Activated naive CD8-positive, alpha-beta T cell treated with anti-CD3 and anti-CD28 coated beads, Interleukin-2, amount 50 U/mL, for 16 hours (primary cell): ENCODE results near the gene UNC13D.
A peak's percentile ranks its signal among the peaks of the same experiment; 100 is the strongest.

Source experiments
- DNase-seq: peaks from one replicate; pipeline ENCODE4 v3.0.0-alpha.2; 2020; ENCODE audit warnings: low read depth, low spot score

The UNC13D gene

DNA sequence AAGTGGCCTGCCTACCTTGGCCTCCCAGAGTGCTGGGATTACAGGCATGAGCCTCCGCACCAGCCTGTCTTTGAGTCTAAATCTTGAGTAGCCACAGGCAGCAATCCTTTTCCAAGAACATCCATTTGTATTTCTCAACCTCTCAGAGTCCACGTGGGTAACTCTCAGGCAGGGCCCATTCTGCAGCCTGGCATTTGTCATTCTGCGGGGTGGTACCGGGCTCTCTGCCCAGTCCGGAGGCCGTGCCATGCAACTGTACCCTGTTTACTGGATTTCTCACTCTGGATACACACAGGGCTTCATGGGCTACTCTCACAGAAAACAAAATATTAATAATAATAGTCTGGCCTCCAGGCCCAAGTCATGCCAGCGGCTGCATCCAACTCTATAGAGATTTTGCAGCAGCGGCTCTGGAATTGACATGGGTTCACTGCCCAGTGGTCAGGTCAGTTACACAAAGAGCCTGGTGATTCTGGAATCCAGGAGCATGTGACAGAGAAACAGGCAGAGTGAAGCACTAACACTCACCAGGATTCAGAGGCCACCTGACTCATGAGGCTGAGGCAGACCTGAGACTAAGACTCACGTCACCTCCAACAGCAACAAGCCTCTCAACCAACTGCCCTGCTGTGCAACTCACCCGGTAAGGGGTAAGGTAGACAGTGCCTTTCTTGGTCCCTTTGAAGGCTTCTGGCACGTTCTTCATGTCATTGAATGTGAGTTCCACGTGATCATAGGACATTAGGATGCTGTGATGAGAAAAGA is 6.9 kb upstream of the UNC13D start:
- DNase-seq, result no peak

DNA sequence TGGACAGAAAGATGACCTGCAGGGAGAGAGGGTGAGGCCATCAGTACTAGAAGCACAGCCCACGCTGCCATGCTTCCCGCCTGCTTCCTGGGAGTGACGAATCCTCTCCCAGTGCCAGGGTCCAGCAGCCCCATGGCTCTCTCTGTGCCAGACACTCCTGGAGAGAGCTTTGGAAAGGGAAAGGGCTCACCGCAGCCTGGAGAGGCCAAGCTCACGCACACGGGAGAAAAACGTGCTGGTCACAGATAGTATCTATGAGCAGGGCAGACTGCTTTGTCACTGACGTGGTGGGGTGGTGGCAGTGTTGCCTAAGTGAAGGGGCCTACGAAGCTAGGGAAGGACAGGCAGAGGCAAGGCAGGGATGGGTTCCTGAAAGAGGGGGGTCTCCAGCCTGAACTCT is 5.5 kb upstream of the UNC13D start:
- no peak for DNase-seq

DNA sequence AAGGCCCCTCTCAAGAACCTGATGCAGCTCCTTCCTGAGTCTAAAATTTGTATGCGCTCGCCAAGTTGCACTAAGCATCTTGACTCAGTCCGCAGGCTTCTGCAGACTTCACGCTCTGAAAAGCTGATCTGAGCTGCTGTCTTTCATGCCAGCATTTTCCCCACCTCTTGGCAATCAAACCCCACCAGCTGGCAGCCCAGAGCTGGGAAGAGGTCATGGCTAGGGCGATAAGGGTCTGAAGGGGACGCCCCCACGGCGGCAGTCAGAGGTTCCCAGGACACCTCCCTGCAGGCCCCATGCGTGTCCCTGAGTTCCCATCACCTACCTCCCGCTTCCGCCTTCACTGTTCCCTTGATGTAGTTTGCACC is 5.1 kb upstream of the UNC13D start:
- no peak for DNase-seq

DNA sequence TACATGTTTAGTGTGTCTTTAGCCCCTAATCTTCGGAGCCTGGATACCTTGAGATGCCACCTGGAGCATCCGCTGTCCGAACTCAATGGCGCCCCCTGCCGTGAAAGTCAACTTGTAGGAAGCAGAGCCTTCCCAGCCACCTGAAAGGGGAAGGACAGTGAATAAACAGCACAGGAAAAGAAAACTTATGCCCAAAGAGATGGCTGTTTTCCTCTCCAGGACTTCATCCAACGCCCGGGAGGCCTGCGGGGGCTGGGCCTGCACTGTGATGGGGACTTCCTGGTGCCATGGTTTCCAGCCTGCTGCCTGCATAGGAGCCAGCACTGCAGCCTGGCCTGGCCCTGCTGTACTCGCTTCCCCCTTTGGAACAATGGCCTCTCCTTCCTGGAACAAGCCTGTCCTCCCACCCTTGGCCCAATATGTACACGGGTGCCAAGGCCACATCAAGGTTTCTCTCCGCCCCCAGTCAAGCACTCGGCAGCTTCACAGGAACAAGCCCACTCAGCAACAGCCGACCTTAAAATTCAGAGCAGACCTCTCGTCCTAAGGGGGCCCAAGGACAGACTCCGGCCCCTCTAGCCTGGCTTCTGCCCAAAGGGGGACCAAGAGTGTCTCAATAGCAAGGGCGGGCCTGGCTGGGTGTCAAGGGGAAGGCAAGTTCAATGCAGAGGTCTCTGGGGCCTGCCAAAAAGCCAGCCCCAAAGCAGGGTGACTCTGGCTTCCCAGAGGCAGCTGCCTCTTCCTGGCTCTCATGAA is 4.5 kb upstream of the UNC13D start:
- peak; percentile 71 for DNase-seq

DNA sequence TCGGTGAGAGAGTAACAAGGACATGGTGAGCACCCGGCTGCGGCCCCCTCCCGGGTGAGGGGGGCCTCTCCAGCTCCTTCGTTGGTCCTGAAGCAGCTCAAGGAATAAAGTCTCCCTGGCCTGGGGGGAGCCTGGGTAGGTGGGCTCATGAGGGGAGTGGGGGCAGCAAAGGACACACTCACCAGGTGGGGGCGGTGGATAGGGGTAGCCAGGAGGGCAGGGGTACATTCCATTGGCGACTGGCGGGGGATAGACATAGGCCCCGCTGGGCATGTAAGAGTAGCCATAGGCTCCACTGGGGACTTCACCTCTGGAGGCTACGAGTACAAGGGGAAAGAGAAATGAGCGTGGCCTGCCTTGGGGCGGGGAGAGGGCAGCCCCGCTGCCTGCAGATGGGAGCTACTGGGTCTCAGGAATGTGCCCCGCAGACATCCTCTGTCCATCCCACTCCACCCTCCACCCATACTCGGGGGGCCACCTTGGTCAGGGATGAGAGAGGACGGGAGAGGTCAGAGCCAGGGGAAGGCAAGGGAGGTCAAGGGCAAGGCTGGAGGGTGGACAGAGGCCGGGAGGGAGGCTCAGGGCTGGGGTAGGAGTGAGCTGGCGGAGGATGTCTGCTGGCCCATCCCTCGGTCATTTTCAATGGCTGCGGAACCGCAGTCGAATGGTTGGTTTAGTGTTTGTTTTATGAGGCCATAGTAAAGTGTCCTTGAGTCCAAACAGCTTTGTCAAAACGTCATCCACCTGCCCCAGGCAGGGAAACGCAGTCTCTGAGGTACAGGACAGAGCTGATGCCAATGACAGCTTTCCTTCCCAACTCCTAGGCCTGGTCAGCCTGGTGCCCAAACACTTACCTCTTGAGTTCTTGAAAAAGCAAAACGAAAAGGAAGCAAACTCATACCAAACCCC is 3.7 kb upstream of the UNC13D start:
- no peak for DNase-seq

DNA sequence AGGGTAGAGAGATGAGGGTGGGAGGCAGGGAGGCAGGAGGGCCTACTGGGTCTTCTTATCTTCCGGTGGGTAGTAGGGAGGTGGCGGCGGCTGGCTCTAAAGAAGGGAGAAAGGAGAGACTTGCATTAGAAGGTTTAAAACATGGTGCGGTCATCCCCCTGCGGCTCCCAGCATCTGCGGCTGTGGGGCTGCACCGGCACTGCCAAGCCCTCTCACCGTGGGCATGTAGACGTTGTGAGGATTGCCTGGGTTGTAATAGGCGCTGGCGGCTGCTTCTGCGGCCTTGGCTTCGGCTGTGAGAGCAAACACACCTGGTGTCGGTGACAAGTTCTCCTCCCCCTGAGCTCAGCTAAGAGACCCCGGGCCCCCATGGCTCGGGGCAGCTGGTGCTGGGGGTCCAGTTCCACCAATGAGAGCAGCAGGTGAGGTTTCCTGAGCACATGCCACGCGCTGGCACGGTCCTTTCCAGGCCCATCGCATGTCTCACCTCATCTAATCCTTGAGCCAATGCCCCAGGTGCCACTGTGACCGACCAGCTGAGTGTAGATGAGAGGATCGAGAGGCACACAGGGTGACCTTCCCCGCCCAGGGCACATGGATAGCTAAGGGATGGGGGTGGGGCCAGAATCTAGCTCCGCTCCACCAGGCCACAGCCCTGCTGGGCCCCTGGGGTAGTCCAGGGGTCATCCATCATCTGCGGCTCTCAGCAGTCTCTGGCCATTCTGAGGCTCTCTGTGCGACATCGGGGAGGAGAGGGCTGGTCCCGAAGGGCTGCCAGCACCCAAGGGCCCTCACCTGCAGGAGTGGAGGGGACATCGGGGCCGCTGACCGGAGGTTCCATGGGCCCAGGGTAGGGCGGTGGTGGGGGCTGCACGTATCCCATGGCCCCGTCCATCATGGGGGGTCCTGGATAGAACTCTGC is 2.7 kb upstream of the UNC13D start:
- DNase-seq, result no peak

DNA sequence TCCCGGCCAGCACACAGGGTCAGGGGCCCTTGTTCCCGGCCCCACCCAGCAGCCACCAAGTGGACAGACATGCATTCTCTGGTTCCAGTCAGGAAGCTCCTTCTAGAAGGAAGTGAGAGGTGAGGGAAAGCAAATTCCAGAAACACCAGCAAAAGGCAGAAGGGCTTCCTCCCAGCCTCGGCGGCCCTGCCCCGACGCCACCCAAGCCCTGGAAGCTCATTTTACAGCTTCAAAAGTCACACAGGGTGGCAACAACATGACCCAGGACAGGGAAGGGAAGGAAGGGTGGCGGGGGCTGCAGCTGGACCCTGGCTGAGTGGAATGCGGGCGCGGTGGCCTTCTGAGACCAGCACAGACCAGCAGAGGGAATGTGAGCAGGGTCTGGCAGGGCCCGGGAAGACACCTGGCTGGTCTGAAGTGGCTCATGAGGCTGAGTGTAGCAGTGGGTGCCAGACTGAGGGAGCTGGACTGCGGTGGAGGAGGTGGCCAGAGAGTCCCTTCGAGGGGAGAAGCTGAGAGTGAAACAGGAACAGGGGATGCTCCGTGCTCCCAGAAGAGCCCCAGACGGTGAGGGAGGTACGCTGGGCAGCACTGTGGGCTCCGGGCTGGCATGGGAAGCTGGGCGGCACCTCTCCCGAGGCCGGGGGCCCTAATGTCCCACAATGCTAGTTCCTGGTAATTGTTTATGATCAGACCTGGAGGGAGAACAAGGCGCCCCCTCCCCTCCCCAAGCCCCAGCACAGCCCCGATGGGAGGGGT is 1.9 kb upstream of the UNC13D start:
- DNase-seq, result no peak

DNA sequence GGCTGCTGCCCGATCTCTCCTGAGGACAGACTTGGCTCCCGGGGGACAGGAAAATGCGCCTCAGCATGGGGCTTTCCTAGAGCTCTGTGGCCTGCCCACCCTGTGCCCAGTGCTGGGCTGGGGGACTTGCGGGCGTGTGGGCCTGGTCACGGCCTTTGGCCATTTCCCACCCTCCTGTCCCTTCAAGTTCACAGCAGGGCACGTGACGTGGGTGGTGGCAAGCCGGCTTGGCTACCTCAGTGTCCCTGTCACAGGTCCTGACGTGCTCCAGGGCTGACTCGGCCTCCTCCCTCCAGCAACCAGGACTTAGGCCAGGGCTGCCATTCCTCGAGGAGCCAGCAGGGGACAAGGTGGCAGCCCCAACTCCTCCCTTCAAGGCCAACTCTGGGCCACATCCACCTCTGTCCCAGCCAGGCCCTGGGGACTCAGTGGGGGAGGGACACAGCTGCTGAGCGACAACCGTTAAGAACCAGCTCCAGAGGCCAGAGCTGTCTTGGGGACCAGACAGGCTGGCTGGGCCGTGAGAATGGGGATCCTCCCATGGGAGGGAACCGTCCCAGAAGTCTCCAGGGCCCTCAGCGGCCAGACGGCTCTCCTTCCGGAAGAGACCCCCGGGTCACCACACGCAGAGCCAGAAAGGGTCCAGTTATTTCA is 981 bp upstream of the UNC13D start:
- no peak for DNase-seq

DNA sequence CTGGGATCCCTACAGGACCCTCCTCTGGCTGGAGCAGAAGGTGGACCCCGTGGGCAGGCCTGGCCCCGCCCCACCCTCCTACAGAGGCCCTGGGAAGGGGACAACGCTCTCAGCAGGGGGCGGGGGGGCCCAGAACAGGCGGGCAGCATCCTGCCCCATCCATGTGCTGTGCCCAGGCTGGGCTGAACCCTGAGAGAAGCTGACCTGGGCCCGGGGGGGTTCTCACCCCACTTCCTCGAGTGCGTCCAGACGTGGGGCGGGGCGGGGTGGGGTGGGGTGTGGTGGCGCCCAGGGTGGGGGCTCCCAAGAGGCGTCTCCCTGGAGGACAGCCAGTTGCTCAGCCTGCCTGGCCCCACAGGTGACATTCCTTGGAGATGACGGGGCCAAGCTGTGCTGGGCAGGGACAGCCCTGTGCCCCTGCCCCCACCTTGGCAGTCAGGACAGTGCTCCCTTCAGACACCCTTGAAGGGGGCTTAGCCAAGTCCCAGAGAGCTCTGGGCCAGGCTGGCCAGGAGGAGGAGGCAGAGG is 390 bp upstream of the UNC13D start:
- no peak for DNase-seq

DNA sequence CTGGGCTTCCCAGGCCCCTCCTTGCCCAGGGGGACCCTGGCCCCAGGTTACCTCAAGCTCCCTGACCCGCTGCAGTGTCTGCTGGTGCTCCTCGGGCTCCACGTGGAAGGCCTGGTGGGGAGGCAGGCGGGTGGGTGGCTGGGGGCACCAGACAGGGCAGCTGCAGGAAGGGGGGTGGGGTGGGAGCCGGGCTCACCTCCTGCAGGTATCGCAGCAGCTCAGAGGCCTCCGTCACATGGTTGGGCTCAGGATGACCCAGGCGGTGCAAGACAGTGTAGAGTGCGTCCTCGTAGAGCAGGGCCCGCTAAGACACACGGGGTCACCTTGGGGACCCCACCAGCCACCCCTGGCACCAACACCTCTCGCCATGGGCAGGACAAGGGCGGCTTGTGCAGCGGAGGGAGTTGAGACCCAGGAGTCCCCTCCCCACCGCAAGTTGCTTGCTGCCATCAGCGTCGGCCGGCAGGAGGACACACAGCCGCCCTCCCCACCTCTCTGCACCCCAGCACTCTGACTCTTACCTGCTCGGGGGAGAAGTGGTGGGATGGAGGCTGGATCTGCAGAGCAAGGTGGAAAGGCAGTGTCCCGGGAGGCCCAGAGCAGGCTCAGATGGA is 1.1 kb downstream of the UNC13D start:
- no peak for DNase-seq

DNA sequence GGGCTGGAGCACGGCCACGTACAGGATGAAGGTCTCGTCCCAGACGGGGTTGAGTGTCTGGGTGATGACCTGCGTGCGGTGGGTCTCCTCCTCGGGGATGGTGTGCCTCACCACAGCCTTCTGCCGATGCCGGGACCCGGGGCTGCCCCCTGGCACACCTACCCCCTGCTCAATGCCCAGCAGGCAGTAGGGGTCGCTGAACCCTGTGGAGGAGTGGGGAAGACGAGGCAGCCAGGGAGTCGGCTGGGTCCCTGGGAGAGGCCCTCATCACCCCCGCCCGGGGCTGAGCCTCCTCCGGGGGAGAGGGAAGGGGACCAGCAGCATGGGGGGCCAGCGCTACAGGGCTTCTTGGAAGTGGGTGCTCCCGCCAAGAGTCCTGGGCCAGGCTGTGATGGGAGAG is 1.8 kb downstream of the UNC13D start:
- DNase-seq, result no peak

DNA sequence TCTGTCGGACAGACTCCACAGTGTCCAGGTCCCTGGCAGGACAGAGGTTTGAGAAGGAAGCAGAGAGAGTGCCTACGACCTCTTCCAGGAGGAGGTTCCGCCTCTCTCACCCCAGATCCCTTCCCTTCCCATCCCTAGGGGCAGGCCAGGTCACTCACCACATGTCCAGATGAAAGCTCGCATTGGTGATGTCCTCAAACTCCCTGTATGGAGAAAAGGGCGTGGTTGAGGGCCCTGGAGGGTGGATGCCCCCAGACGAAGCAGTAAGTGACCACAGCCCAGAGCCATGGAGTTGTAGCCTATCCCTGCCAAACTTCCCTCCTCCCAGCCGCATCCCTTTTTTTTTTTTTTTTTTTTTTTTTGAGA is 3.4 kb downstream of the UNC13D start:
- no peak for DNase-seq

DNA sequence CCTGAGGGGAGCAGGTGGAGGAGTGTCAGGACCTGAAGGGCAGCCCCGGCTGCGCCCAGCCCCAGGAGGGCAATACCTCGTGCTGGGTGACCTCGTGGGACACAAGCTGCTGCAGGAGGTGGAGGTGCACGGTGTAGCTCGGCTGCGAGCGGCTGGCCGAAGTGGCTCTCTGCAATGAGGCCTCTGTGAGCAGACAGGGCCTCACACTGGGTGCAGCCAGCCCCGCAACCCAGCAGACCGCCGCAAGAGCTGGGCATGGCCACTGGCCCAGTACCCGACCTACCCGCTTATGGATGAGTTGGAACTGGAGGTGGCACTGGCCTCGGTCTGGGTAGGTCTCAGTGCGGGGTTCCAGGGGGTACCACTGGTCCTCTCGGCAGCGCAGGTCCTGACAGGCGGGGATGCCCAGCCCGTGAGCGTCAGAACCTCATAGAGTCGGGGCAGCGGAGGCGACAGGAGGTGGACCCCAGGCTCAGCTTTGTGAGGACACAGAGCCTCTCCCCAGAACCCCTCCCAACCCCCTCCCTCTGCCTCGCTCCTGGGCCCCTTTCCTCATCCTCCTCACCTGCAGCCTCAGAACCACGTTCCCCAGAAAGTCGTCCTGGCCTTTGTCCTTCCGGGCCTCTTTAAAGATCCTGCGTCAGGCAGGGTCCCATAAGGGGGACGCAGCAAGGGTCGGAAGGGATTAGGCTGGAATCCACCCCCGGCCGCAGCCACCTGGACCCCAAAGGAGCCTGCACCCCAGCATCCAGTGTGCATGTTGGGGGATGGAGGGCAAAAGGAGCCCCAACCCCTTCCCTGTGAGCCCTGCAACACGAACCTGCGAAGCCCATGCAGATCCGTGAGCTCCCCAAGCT is 4.0 kb downstream of the UNC13D start:
- DNase-seq, result no peak

DNA sequence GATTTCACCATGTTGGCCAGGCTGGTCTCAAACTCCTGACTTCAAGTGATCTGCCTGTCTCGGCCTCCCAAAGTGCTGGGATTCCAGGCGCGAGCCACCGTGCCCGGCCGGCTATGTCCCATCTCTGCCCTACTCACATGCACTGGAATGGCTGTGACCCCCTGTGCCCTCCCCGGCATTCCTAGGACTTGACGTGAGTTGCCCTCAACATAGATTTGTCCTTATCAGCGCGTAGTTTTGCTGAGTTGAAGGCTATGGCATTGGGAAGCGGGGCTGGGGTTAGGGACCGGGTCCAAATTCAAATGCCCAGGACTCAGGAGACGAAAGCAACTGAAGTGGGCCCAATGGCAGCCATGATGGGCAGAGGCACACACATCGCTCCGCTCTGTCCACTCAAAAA is 5.8 kb downstream of the UNC13D start:
- DNase-seq, result no peak

DNA sequence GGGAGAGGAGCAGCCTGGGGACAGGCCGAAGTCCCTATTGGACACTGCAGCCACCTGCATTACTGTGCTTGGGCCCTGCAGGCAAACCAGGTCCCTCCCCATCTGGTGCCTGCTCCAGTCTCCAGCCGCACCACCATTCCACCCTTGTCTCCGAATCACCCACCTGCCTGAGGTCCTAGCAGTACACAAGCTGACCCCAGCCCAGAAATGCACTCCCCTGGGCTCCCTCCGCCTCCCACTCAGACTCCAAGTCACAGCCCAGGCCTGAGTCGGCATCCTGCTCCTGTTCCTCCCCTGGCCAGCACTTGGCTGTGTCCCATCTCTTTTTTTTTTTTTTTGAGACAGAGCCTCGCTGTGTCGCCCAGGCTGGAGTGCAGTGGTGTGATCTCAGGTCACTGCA is 6.3 kb downstream of the UNC13D start:
- DNase-seq, result no peak

DNA sequence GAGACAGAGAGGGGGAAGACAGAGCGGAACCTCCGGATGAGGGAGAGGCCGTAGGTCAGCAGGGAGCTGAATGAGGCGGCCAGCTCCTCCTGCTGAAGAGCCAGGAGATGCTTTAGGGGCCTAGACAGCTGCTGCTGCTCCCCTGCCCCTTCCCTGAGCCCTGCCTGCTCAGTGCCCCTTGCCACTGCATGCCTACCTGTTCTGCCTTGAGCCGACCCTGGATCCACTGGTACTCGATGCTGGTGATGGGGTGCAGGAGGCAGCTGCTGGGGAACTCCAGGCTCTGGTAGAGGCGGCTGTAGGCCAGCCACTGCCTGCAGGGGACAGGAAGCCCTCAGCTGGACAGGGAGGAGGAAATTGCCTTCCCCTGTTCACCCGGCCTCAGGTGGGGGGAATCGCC is 7.6 kb downstream of the UNC13D start:
- DNase-seq, result no peak

DNA sequence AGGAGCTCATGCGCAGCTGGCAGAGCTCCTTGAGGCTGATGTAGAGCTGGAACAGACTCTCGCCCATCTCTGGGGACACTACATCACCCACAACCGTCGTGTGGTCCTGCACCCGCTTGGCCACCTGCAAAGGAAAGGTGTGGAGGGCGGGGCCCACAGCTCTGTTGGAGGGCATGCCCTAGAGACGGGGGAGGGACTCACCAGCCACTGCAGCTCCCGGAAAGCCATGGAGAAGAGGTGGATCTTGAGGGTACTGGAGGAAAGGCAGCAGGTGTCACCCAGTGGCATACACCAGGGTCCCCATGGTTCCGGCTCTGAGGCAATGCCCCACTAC is 8.6 kb downstream of the UNC13D start:
- no peak for DNase-seq

DNA sequence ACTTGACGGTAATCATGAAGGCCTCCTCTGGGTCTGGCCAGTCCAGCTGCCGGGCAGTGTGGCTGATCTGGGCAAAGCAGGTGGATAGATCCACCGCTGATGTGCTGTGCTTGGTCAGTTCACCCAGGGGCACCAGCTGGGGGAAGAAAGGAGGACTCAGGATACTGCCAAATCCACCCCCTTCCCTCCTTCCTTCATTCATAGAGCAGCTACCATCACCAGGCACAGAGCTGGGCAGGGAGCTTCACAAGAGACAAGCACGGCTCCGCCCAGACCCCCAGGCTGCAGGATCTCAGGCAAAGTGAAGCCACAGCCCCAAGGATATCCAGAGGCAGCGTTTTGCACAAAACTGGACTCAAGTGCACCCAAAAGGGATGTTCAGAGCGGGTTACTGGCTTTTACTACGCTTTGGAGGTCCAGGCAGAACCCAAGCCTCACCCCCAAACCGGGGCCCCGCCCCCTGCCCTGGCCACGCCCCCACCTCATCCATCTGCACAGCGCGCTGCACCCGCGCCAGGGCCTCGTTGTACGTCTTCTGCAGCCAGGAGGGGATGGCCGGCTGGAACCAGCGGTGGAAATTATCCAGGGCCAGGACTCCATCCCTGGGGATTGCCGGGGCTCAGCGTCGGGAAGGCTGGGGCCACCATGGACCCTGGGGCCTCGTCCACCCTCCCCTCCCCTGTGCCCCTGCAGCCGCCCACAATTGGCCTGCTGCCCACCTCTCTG is 9.1 kb downstream of the UNC13D start:
- no peak for DNase-seq
